PC-9 (cell line): ENCODE data around the gene IL6R.

Experiments used
- CTCF ChIP-seq: fragments of 200-600 bp; sonication (generic); conservative IDR thresholded peaks from 2 replicates; pipeline ENCODE4 v1.6.1; 2017; ENCODE audit warnings: mixed run types, antibody characterized with exemption, mild to moderate bottlenecking, moderate library complexity
- EZH2 ChIP-seq: fragments of 200-600 bp; sonication (generic); IDR thresholded peaks from 2 replicates; pipeline ENCODE4 v1.8.0; 2017; ENCODE audit warnings: antibody characterized with exemption, low read depth

GRCh38 chr1:154495496-154496273 is 90.5 kb downstream of the IL6R start:
- TF ChIP-seq CTCF (no peak), EZH2 (no peak)
